CD4-positive, alpha-beta T cell (primary cell): ENCODE data around the gene BPIFB2. TPM values are rescaled to one million over a fixed set of nuclear protein-coding genes. Genes with fewer than 3 reads are reported as not detected.

Source experiments
- ATAC-seq: fragments of 200-7000 bp; cut with Tn5 transposase; one replicate; pipeline ENCODE4 v1.10.0; 2022; ENCODE audit warnings: mild to moderate bottlenecking; ENCODE audit not compliant: poor library complexity
- CTCF ChIA-PET: fragments of 350-600 bp; sonication (Branson Sonifier 250); formaldehyde crosslinking; loops from one replicate; lab custom pipeline; 2021; ENCODE audit warnings: antibody characterized with exemption, inconsistent platforms; lab: Charles Lee
- POLR2A ChIA-PET: fragments of 350-600 bp; sonication (Branson Sonifier 250); formaldehyde crosslinking; loops from one replicate; lab custom pipeline; 2021; ENCODE audit warnings: antibody characterized with exemption, inconsistent platforms; lab: Charles Lee
- DNase-seq, 14 experiments: peaks; one replicate each; pipeline ENCODE4 v3.0.0-alpha.2; 2013 to 2020; ENCODE audit warnings: mixed read lengths in 2 of 14
- H3K27ac ChIP-seq, 2 donors: one replicate each; pipeline versions ENCODE4 v1.5.1 to v1.7.0; 2013; ENCODE audit warnings: low read length in 2 of 2, low read depth in 1 of 2, mild to moderate bottlenecking in 1 of 2
- H3K27me3 ChIP-seq, 2 experiments: 1 replicate in 1 of 2; 2 replicates in 1 of 2; pipeline versions ENCODE4 v1.6.1 to v1.7.0; 2013; ENCODE audit warnings: low read length in 2 of 2, control low read depth in 1 of 2, mild to moderate bottlenecking in 1 of 2, moderate library complexity in 1 of 2; ENCODE audit not compliant: insufficient read depth in 2 of 2, control insufficient read depth in 1 of 2
- H3K36me3 ChIP-seq: one replicate; pipeline ENCODE4 v1.6.1; 2013; ENCODE audit warnings: low read length, control low read depth; ENCODE audit not compliant: insufficient read depth
- H3K4me1 ChIP-seq: one replicate; pipeline ENCODE4 v1.6.1; 2013; ENCODE audit warnings: low read length, control low read depth; ENCODE audit not compliant: insufficient read depth
- H3K4me3 ChIP-seq: one replicate; pipeline ENCODE4 v1.5.1; 2013; ENCODE audit warnings: mild to moderate bottlenecking, low read length, moderate library complexity
- H3K9me3 ChIP-seq, 2 experiments: 1 replicate in 1 of 2; 2 replicates in 1 of 2; pipeline versions ENCODE4 v1.6.1 to v1.7.0; 2013; ENCODE audit warnings: low read length in 2 of 2, mild to moderate bottlenecking in 2 of 2, control low read depth in 1 of 2, moderate library complexity in 1 of 2; ENCODE audit not compliant: control insufficient read depth in 1 of 2, insufficient read depth in 1 of 2
- H3K27ac Mint-ChIP-seq: one replicate; pipeline ENCODE4 v1.8.0; 2020; ENCODE audit warnings: mixed read lengths
- H3K27me3 Mint-ChIP-seq: one replicate; pipeline ENCODE4 v1.8.0; 2021; ENCODE audit warnings: mixed read lengths
- H3K36me3 Mint-ChIP-seq: one replicate; pipeline ENCODE4 v1.8.0; 2021; ENCODE audit warnings: low read depth, mixed read lengths
- H3K4me1 Mint-ChIP-seq: one replicate; pipeline ENCODE4 v1.8.0; 2021; ENCODE audit warnings: low read depth, mixed read lengths
- H3K4me3 Mint-ChIP-seq: one replicate; pipeline ENCODE4 v1.8.0; 2020; ENCODE audit warnings: mild to moderate bottlenecking, mixed read lengths
- H3K9me3 Mint-ChIP-seq: one replicate; pipeline ENCODE4 v1.8.0; 2020; ENCODE audit warnings: mixed read lengths
- intact Hi-C, 2 experiments: fragments of 100-400 bp; cut with DNase I in 1 of 2; cut with micrococcal nuclease in 1 of 2; formaldehyde crosslinking; loops; one replicate each; pipeline versions ENCODE4 v1.15.1 to v1.9.0; 2023 to 2025; cut with DNase I, micrococcal nuclease
- total RNA-seq, 174 experiments: library from RNA in 2 of 174; stranded (reverse) in 2 of 174; gene quantifications; one replicate each; pipeline ENCODE4 v1.2.3 and lab custom pipeline; 2021 to 2026
- TF ChIP-seq, protein P1 (sequence below): fragments of 200-600 bp; IDR thresholded peaks from one replicate; pipeline ENCODE4 v1.8.0; 2022; ENCODE audit warnings: antibody characterized with exemption, mild to moderate bottlenecking

BPIFB2 gene
- total RNA-seq, 2 experiments from 2014 or later: not detected

- TF ChIP-seq, protein P1, sequence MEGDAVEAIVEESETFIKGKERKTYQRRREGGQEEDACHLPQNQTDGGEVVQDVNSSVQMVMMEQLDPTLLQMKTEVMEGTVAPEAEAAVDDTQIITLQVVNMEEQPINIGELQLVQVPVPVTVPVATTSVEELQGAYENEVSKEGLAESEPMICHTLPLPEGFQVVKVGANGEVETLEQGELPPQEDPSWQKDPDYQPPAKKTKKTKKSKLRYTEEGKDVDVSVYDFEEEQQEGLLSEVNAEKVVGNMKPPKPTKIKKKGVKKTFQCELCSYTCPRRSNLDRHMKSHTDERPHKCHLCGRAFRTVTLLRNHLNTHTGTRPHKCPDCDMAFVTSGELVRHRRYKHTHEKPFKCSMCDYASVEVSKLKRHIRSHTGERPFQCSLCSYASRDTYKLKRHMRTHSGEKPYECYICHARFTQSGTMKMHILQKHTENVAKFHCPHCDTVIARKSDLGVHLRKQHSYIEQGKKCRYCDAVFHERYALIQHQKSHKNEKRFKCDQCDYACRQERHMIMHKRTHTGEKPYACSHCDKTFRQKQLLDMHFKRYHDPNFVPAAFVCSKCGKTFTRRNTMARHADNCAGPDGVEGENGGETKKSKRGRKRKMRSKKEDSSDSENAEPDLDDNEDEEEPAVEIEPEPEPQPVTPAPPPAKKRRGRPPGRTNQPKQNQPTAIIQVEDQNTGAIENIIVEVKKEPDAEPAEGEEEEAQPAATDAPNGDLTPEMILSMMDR: no peak
- POLR2A ChIA-PET: interaction anchor here (0.5 to 2.8 kb wide), 3 partner anchors 14 to 1279 kb away, joined by 3 to 7 read pairs (median 4); no protein-coding TSS in a partner anchor
These were observed 21.1 kb upstream of the BPIFB2 start for GRCh38 chr20:32986331-32986966.

DNA sequence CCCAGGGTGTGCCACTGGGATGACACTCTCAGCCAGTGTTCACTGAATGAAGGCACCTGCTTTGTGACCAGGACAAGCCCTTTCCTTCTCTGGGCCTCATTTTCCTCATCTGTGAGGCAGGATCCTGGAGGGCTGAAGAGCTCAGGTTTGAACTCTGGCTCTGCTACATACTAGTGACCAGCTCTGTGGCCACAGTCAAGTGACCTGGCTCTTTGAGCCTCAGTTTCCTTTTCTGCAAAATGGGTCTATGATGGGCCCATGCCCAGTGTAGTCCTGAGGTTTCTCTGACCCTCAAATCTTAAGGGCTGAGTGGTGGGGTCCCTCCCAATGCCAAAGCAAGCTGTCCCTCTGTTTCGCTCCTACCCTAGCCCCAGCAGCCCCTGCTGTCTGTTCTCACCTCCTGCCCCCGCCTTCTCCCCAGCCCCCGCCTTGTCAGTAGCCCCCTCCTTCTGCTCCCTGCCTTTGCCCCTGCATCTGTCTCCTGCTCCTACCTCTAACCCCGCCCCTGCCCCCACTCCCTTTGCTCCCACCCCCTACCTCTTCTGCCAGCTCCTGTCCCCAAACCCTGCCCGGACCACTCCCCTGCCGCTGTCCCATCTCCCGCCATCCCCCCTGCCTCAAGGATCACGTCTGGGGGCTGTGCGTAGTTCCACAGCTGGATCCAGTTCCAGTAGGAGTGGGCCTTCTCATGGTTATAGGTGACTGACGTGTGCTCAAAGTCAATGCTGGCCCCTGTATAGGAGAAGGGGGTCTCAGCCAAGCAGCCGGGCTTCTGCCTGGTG lies 20.3 kb upstream of the BPIFB2 start:
- Histone ChIP-seq H3K9me3 (peaks cover 0 to 4% of the 10 kb centered on the region in 2 experiments), H3K4me1 (peaks cover 16% of the 10 kb centered on the region), H3K4me3 (no peak overlapping the region), H3K27me3 (no peaks in the 10 kb centered on the region), H3K36me3 (no peaks in the 10 kb centered on the region), H3K27ac (no peak overlapping the region)
- intact Hi-C loops: no loop called here
- TF ChIP-seq, protein P1: no peak
- Mint-ChIP-seq H3K4me1 (peaks cover 39% of the 10 kb centered on the region), H3K27me3 (no peaks in the 10 kb centered on the region), H3K9me3 (no peaks in the 10 kb centered on the region), H3K36me3 (no peaks in the 10 kb centered on the region), H3K4me3 (no peak overlapping the region), H3K27ac (no peak overlapping the region)
- ChIA-PET POLR2A (interaction anchor here (0.5 to 2.8 kb wide), 3 partner anchors 15 to 1280 kb away, joined by 3 to 7 read pairs (median 4); no protein-coding TSS in a partner anchor), CTCF (no interaction called here)
- no peak for ATAC-seq
- no peak for DNase-seq

More at GRCh38 chr20:32986331-32986966, 21.1 kb upstream of the BPIFB2 start:
- ATAC-seq (no peak), DNase-seq (no peak)
- Mint-ChIP-seq H3K27ac (no peak overlapping the region), H3K4me3 (no peak overlapping the region), H3K9me3 (no peaks in the 10 kb centered on the region), H3K27me3 (no peaks in the 10 kb centered on the region), H3K36me3 (no peaks in the 10 kb centered on the region), H3K4me1 (peaks cover 37% of the 10 kb centered on the region)
- Histone ChIP-seq H3K4me1 (peaks cover 12% of the 10 kb centered on the region), H3K36me3 (no peaks in the 10 kb centered on the region), H3K27me3 (no peaks in the 10 kb centered on the region), H3K4me3 (no peak overlapping the region), H3K27ac (no peak overlapping the region), H3K9me3 (peaks cover 0 to 4% of the 10 kb centered on the region in 2 experiments)
- CTCF ChIA-PET: interaction anchor here (1.4 kb wide), 1 partner anchor 41 kb away, joined by 4 read pairs; no protein-coding TSS in a partner anchor
- intact Hi-C loops: no loop called here

DNA sequence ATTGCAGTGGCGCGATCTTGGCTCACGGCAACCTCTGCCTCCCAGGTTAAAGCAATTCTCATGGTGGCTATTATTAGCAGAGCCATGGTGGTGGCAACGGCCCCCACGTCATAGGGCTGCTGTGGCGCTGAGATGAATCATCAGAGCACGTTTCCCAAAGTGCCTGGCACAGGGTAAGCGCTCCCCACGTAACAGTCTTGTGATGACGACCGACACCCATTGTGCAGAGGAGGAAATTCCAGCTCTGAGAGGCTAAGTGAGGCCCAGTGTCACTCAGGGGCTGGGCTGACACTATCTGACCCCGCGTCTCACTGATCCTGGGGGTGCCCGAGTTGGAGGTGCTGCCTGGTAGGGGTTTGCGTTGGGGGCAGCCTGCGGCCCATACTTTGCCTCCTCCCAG lies 19.5 kb upstream of the BPIFB2 start:
- no peak for DNase-seq
- no peak for ATAC-seq
- H3K36me3 ChIP-seq: no peaks in the 10 kb centered on the region
- peaks cover 16% of the 10 kb centered on the region for H3K4me1 ChIP-seq
- no peak overlapping the region for H3K4me3 Mint-ChIP-seq
- ChIA-PET CTCF (no interaction called here), POLR2A (no interaction called here)
- H3K27me3 ChIP-seq: no peaks in the 10 kb centered on the region
- no peaks in the 10 kb centered on the region for H3K27me3 Mint-ChIP-seq
- peaks cover 40% of the 10 kb centered on the region for H3K4me1 Mint-ChIP-seq
- H3K27ac ChIP-seq: no peak overlapping the region
- H3K9me3 ChIP-seq: peaks cover 0 to 4% of the 10 kb centered on the region in 2 experiments
- H3K4me3 ChIP-seq: no peak overlapping the region
- TF ChIP-seq, protein P1: no peak
- H3K27ac Mint-ChIP-seq: no peak overlapping the region
- H3K36me3 Mint-ChIP-seq: no peaks in the 10 kb centered on the region
- intact Hi-C loops: no loop called here
- no peaks in the 10 kb centered on the region for H3K9me3 Mint-ChIP-seq
